SKM-1 (cell line): ENCODE measurements around the gene ZFP36L2.
"Not testable (repeated sequence)": the region's sequence is repeated elsewhere in the genome, so short reads cannot be mapped to it uniquely, and the experiment has no call there.

ENCODE experiments used
- DNase-seq: peaks from one replicate; lab custom pipeline; 2025; ENCODE audit not compliant: unreplicated experiment; lab: John Stamatoyannopoulos, UW

Gene ZFP36L2

GRCh38 chr2:43190311-43191052, 35.9 kb downstream of the ZFP36L2 start:
- no peak for DNase-seq

DNA sequence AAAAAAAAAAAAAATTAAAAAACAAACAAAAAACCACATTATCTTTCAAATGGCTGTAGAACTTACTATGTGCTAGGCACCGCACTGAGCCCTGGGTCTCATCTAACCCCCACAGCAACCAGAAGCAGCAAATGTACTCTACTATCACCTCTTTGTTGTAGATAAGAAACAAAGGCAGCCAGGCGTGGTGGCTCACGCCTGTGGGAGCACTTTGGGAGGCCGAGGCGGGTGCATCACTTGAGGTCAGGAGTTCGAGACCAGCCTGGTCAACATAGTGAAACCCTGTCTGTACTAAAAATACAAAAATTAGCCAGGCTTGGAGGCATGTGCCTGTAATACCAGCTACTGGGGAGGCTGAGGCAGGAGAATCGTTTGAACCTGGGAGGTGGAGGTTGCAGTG, 36.5 kb downstream of the ZFP36L2 start:
- DNase-seq: not testable (repeated sequence)

DNA sequence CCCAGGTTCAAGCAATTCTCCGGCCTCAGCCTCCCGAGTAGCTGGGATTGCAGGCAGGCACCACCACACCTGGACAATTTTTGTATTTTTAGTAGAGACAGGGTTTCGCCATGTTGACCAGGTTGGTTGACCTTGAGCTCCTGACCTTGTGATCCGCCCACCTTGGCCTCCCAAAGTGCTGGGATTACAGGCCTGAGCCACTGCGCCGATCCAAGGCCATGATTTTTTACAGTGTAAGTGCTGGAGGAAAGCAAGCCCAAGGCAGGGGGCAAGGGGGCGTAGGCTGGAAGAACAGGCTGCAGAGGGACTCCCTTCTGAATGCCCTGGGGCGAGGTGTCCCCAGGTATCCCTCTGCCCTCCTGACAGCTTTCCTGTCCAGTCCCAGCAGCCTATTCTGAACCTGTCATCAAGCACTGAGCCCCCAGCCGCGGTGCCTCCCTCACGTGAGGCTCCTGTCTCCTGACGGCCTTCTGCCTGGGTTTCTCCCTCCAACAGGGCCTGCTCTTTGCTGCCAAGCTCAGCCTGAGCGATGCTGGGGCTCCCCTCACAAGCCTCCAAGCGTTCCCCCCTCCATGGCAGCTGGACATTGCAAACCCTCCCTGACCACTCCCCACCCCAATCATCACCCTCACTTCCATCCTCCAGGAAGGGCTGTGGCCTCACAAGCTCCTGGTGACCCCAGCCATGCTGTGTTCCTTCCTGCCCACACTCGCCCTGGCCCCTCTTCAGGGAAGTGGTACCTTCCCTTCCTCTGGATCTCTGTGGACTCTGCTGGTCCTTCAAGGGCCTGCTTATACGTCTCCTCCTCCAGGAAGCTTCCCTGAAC, 37.6 kb downstream of the ZFP36L2 start:
- no peak for DNase-seq

DNA sequence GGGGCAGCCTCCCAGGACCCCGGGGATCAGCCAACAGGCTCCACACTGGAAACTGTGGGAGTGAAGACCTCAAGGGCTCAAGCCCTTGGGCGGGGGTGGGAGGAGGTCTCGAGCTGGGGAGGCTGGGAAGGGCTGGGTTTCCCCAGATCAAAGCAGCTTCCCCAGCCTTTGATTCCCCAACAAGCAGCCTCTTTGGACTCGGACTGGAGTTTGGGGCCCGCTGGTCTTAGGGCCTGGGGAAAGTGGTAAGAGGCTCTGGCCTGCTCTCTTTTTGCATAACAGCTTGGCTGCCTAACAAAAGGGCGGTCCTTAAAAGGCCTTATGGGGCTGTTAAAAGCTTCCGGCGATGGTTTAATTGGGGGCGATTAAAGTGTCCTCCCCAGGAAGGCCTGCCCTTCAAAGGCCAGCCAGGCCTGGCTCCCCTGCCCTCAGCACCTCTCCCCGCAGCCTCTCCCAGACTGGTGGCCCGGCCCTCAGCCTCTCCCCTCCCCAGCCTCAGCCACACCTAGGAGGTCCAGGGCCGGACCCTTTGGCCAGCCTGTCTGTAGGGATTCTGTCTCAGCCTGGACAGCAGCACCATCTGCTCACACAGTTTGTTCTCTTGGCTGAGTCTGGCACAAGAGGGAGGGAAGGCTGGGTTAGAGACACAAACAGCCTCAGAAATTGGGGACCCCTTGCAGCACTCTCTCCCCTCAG, 39.6 kb downstream of the ZFP36L2 start:
- no peak for DNase-seq

DNA sequence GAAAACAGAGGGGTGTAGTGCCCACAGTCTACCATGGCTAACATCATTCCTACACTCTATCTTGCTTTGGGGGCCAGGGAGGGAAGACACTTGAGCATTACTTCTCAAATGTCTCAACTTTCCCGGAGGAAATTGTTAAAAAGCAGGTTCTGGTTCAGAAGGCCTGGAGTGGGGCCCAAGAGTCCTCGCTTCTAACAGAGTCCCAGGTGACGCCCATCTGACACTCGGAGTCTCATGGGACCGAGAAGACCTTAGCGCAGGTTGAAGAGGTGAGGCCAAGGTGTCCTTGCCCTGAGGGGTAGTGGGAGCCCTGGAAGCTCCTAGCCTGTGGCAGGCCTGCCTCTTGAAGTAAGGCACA, 40.1 kb downstream of the ZFP36L2 start:
- DNase-seq: no peak

- DNase-seq: no peak
These were observed 41.3 kb downstream of the ZFP36L2 start for GRCh38 chr2:43185146-43185545.

DNA sequence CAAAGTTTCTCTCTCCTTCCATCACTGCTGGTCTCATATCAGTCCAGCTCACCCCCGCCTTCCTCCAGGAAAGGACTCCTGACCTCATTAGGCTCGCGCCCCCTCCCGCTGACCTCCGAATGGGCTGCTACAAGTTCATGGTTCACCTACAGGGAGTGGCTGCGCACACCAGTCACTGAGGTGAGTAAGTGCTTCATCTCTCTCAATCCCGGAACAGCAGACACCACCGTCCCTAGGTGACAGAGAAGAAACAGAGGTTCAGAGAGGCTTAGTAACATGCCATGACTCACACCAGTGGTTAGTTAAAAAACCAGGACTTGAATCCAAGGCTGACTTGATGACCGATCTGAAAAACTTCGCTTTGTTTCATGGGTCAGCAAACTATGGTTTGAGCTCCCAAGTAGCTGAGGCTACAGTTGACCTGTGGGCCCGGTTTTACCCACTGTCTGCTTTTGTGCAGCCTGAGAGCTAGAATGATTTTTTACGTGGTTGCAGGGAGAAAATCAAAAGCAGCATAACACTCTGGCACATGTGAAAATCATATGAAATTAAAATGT, 42.0 kb downstream of the ZFP36L2 start:
- no peak for DNase-seq

- DNase-seq: no peak
These were observed 42.7 kb downstream of the ZFP36L2 start for GRCh38 chr2:43183743-43184142.

- no peak for DNase-seq
These were observed 45.5 kb downstream of the ZFP36L2 start for GRCh38 chr2:43180897-43181296.

GRCh38 chr2:43179942-43180341, 46.5 kb downstream of the ZFP36L2 start:
- no peak for DNase-seq

- peak; percentile 31 for DNase-seq
These were observed 47.5 kb downstream of the ZFP36L2 start for GRCh38 chr2:43178602-43179542.

GRCh38 chr2:43178055-43178598, 48.3 kb downstream of the ZFP36L2 start:
- DNase-seq: no peak

DNA sequence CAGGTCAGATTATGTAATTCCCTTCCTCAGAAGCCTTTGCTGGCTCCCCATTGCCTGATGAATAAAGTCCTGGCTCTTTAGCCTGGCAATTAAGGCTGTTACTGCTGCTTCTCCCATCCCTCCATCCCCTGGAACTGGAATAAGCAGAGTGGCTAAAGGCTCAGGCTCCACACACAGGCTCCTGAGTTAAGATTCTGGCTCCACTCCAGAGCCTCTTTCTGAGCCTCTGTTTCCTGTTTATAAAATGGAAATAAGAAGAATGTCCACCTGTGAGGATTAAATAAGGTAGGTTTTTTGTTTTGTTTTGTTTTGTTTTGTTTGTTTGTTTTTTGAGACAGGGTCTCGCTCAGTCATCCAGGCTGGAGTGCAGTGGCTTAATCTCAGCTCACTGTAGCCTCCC, 50.0 kb downstream of the ZFP36L2 start:
- no peak for DNase-seq

DNA sequence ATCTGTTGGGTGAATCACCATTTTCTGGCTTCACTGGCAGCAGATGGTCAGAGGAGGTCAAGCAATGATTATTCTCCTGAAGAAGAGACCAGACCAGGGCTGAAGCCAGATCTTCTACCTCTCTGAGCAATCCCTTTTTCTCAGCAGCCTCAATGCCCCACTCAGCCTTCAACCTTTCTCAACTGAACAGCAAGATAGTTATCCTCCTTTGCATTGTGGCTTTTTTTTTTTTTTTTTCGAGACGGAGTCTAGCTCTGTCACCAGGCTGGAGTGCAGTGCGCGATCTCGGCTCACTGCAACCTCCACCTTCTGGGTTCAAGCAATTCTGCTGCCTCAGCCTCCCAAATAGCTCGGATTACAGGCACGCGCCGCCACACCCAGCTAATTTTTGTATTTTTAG, 50.5 kb downstream of the ZFP36L2 start:
- no peak for DNase-seq

DNA sequence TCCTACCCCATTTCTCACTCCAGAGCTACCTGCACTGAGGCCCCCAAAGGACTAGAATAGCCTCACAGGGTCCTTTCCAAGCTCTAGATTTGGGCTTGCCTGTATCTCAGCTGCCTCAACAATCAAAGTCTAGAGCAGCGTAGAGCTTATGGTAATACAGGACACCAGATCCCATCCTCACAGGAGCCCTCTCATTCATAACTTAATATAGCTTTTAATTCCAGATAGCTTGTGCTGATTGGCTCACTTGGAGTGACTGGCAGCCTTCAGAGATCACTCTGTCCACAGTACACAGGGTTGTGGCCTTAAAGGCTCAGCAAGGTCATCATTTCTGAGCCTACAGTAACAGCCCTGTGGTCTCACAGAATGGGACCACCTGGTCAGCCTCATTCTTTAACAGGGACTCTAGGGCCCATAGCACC, 51.4 kb downstream of the ZFP36L2 start:
- DNase-seq: no peak

- DNase-seq: no peak
These were observed 52.0 kb downstream of the ZFP36L2 start for GRCh38 chr2:43174368-43174916.
